Liver (tissue), 3 donors: ENCODE data around the gene ELOVL2.

Experiments
- ATF3 ChIP-seq: IDR thresholded peaks from 2 replicates; pipeline ENCODE4 v1.6.1; 2016; ENCODE audit warnings: antibody characterized with exemption
- CTCF ChIP-seq: fragments of 150-350 bp; IDR thresholded peaks from 2 replicates; pipeline ENCODE4 v1.5.1; 2017; ENCODE audit warnings: improper control_type of control experiment, low read depth, low read length; ENCODE audit not compliant: missing input control
- EGR1 ChIP-seq, 2 donors: IDR thresholded peaks; 2 replicates each; pipeline ENCODE4 v1.6.1; 2016 to 2018; ENCODE audit warnings: antibody characterized with exemption in 2 of 2, low read depth in 2 of 2
- FOXA1 ChIP-seq: IDR thresholded peaks from 2 replicates; pipeline ENCODE4 v1.6.1; 2016; ENCODE audit warnings: antibody characterized with exemption
- GABPA ChIP-seq, 2 donors: IDR thresholded peaks in 1 of 2; conservative IDR thresholded peaks in 1 of 2; 2 replicates each; pipeline ENCODE4 v1.6.1; 2016; ENCODE audit warnings: antibody characterized with exemption in 2 of 2, mild to moderate bottlenecking in 1 of 2, moderate library complexity in 1 of 2
- HNF4A ChIP-seq, 2 donors: conservative IDR thresholded peaks; 2 replicates each; pipeline ENCODE4 v1.6.1; 2016; ENCODE audit warnings: antibody characterized with exemption in 2 of 2, mild to moderate bottlenecking in 2 of 2
- JUND ChIP-seq, 2 donors: IDR thresholded peaks; 2 replicates each; pipeline ENCODE4 v1.6.1; 2016; ENCODE audit warnings: antibody characterized with exemption in 2 of 2
- RAD21 ChIP-seq, 2 donors: IDR thresholded peaks; 2 replicates each; pipeline ENCODE4 v1.6.1; 2016; ENCODE audit warnings: antibody characterized with exemption in 2 of 2, mild to moderate bottlenecking in 2 of 2
- REST ChIP-seq: IDR thresholded peaks from 2 replicates; pipeline ENCODE4 v1.6.1; 2016; ENCODE audit warnings: antibody characterized with exemption, mild to moderate bottlenecking
- RXRA ChIP-seq, 2 donors: IDR thresholded peaks; 2 replicates each; pipeline ENCODE4 v1.6.1; 2017 to 2018; ENCODE audit warnings: antibody characterized with exemption in 2 of 2, mild to moderate bottlenecking in 1 of 2
- YY1 ChIP-seq: IDR thresholded peaks from 2 replicates; pipeline ENCODE4 v1.6.1; 2016; ENCODE audit warnings: antibody characterized with exemption, mild to moderate bottlenecking
- donor health status: healthy.
- donor health status: healthy.

- TF ChIP-seq EGR1 (IDR thresholded peaks at IDR 0.05; ENCODE audit: low read depth in 2 of 2): no peak
- no peak for TF ChIP-seq REST
- no peak for TF ChIP-seq YY1
- TF ChIP-seq CTCF: no peak
- no peak for TF ChIP-seq RXRA (IDR thresholded peaks at IDR 0.05)
- TF ChIP-seq JUND (IDR thresholded peaks at IDR 0.05): no peak
- TF ChIP-seq GABPA (IDR thresholded peaks at IDR 0.05 in 1 of 2, conservative IDR thresholded peaks at IDR 0.05 in 1 of 2): no peak
- no peak for TF ChIP-seq FOXA1
- peak in 1 of 2 donors; percentile 26 for TF ChIP-seq RAD21 (IDR thresholded peaks at IDR 0.05)
- TF ChIP-seq ATF3: no peak
- no peak for TF ChIP-seq HNF4A (conservative IDR thresholded peaks at IDR 0.05)
These were observed 32.3 kb downstream of the ELOVL2 start for GRCh38 chr6:11011787-11012234.
